GM12872 (cell line): ENCODE data around the gene GABRR2.

Experiments used
- CTCF ChIP-seq: IDR thresholded peaks from 3 replicates; pipeline ENCODE4 v1.5.1; 2011; ENCODE audit warnings: low read depth, mild to moderate bottlenecking, low read length, moderate library complexity; ENCODE audit not compliant: insufficient read depth

Gene GABRR2

DNA sequence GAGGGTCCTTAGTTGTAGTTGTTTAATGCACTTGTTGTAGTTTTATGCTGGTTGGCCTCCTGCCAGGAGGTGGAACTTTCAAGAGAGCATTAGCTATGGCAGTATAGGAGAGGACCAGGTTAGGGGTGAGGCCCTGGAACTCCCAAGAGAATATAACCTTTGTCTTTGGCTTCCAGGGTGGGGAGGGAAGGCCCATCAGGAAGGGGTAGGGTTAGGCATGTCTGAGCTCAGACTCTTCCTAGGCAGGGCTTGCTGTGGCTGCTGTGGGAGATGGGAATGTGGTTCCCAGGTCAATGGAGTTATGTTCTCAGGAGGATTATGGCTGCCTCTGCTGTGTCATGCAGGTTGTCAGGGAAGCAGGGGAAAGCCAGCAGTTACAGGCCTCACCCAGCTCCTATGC lies 77.9 kb downstream of the GABRR2 start:
- no peak for TF ChIP-seq CTCF

DNA sequence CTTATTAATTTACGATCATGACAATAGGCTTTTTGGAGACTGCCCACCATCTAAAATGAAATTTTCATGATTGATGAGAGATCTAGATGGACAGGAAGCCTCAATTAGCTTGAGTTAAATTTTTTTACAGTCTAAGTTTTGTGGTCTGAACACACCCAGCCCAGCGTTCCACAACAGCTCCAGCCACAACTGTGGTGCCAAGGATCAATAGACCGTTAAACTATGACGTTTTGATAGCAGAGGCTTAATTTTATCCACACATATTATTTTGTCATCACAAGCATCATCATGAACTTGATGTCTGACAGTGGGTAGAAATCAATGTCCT lies 92.4 kb downstream of the GABRR2 start:
- TF ChIP-seq CTCF = no peak

DNA sequence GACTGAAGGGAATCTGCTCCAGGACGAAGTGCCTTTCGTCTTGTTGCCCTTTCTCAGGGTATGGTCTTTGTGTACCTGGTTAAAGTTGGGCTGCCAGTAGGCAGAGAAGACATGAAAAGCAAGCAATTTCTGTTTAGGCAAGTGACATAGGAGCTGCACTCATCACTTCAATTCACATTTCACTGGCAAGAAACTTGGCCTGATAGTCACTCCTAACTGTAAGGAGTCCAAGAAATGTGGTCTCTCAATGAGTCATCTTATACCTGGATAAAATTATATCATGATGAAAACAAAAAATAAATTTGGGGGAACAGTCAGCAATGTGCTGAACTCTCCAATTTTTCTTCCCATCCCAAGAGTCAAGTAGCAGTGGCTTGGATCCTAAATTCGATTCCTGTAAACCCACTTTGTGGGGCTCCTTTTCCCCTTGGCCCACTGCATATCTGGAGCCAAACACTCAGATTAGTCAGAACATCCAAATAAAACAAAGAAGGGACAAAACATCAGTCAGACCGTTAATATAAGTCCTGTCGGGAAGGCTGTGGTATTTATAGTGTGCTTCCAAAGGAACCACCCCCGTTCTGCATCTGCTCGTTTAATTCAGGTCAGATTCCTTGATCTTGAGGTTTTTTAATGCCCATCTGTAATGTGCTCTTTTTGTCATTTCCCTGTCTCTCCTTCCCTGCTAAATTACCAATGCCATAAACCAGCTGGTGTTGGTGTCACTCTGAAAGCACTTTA lies 93.0 kb downstream of the GABRR2 start:
- TF ChIP-seq CTCF = no peak

DNA sequence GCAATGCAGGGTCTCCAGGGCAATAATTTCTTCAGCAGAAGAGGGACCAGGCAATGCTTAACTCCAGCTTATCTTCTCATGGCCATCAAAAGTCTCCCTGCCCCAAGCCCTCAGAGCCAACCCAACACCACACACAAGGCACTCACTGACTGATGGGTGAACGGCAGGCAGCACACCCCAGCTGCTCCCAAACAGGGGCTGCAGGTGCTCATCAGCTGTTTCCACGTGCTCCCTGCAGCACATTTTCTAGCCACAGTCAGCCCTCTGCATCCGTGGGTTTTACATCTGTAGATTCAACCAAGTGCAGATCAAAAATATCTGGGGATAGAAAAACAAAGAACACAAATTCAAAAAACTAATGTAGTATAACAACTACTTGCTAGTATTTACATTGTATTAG lies 94.0 kb downstream of the GABRR2 start:
- TF ChIP-seq CTCF = no peak

DNA sequence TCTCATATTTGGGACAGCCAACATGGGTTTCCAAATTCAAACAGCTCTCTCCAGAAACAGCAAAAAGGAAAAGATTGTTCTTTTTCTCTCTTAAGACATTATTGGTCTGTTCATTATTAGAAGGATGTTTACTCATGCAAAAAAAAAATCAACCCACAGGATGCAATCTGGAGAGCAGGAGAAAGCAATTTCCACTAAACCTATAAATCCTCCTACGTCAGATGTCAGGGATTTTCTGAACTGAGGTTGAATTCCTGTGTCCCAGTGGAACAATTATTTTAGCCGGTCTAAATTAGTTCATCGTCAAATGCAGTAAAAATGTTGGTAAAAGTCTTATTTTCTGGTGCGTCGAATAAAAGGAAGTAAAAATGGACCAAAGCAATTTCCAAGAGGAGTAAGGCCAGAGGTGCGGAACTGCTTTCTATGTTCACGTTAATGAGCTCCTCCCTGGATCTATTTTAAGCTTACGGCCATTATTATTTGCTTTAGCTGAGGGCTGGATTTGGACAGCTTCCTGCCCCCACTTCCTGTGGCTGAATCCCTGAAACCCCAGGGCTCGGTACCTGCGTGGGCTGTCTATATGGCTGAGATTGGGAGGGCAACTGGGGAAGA lies 97.7 kb downstream of the GABRR2 start, which contains the start of gene GABRR1:
GABRR1 (minus strand) TSS at position 60 of the 612 bp plus-strand sequence; CDS start at position 24, 36 bp downstream.
- TF ChIP-seq CTCF = no peak

GRCh38 chr6:89216411-89216810 lies 98.7 kb downstream of the GABRR2 start:
- no peak for TF ChIP-seq CTCF

DNA sequence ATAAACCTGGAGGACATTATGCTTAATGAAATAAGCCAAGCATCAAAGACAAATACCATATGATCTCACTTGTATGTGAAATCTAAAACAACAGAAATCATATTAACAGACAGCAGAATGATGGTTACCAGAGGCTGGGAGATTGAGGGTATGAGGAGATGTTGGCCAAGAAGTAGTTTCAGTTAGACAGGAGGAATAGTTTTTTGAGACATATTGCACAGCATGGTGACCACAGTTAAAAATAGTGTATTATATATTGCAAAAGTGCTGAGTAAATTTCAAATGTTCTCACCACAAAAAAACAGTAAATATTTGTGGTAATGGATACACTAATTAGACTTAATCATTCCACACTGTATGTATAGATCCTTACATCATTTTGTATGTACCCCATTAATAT lies 99.7 kb downstream of the GABRR2 start:
- no peak for TF ChIP-seq CTCF
